Measurements from ENCODE around the gene LNX1.

DNA sequence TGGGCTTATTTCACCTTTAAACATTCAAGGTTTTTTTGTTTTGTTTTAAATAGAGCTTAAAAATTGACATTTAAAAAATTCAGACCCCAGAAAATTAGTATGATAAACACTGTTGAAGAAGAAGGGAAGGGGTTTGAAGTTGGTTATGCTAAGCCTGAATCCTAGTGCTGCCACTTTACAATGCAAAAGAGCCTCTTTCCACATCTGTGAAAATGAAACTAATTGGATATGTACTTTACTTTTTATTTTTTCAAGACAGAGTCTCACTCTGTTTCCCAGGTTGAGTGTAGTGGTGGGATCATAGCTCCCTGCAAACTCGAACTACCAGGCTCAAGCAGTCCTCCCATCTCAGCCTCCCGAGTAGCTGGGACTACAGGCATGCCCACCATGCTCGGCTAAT is 172.1 kb downstream of the LNX1 start:
- TF ChIP-seq SUZ12 (IDR thresholded peaks at IDR 0.05; ENCODE audit: extremely low read depth, insufficient read depth, insufficient read length) (no peak), ZNF274 (IDR thresholded peaks at IDR 0.05; ENCODE audit: low read depth, low read length) (no peak), YY1 (IDR thresholded peaks at IDR 0.05; ENCODE audit: insufficient read depth, insufficient read length) (no peak)
